ENCODE results near the gene ZPBP2. TPM values are rescaled to one million over a fixed set of nuclear protein-coding genes. Genes with fewer than 3 reads are reported as not detected.

ZPBP2 gene
- total and polyA plus RNA-seq, 2 of the 13 experiments (the other 11 are each of a cell fraction or from before 2014, with no cell fraction given): not detected

DNA sequence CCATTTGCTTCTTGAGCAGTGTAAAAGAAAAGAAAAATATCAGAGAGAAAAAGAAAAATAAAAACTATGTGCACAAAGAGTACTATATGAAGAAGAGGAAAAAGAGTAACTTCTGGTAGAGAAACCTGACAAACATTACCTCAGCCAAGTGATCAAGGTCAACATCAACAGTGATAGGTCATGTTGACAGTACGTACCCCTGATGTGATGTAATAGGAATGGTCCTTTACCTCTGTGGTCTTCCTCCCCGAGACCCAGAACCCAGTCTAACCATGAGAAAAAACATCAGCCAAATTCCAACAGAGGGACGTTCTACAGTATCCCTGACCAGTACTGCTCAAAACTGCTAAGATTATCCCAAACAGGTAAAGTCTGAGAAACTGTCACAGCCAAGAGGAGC, 46.0 kb downstream of the ZPBP2 start (continued):
- no peak for TF ChIP-seq PRDM15 (CRISPR knock-in tag; IDR thresholded peaks at IDR 0.05)
- TF ChIP-seq DZIP1 (CRISPR knock-in tag; IDR thresholded peaks at IDR 0.05): no peak
- TF ChIP-seq RXRB (CRISPR knock-in tag; IDR thresholded peaks at IDR 0.05; ENCODE audit: borderline replicate concordance): peak; percentile 78
- peak; percentile 79 for TF ChIP-seq FOXA3 (CRISPR knock-in tag; IDR thresholded peaks at IDR 0.05)
- 0 out of 2 replicates have a peak, but pooled peaks have one; percentile 24 for TF ChIP-seq ZNF670 (CRISPR knock-in tag; IDR thresholded peaks at IDR 0.05; ENCODE audit: borderline replicate concordance)
- TF ChIP-seq, protein P1, sequence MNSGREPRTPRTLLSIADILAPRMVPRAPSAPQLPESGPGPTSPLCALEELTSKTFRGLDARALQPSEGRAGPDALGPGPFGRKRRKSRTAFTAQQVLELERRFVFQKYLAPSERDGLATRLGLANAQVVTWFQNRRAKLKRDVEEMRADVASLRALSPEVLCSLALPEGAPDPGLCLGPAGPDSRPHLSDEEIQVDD (CRISPR knock-in tag; IDR thresholded peaks at IDR 0.05; ENCODE audit: borderline replicate concordance): no peak
- TF ChIP-seq ZBTB40 (IDR thresholded peaks at IDR 0.05): no peak
- no peak for TF ChIP-seq ZBTB40 (CRISPR knock-in tag; IDR thresholded peaks at IDR 0.05)
- TF ChIP-seq EP300 (IDR thresholded peaks at IDR 0.05; ENCODE audit: low read depth in 2 of 2, low read length in 2 of 2): 0 out of 4 replicates have a peak, but pooled peaks of 1 of the 2 experiments have one; percentile 31
- no peak for TF ChIP-seq EP300 (CRISPR knock-in tag; IDR thresholded peaks at IDR 0.05; ENCODE audit: borderline replicate concordance)
- TF ChIP-seq MIXL1 (CRISPR knock-in tag; IDR thresholded peaks at IDR 0.05): no peak
- no peak for TF ChIP-seq FOXP1 (IDR thresholded peaks at IDR 0.05)
- TF ChIP-seq FOXP1 (CRISPR knock-in tag; IDR thresholded peaks at IDR 0.05): no peak
